Hepatocyte (in vitro differentiated cells): ENCODE data around the gene GNAL.

Experiments
- CTCF ChIP-seq: fragments of 200-600 bp; sonication (generic); IDR thresholded peaks from 2 replicates; pipeline ENCODE4 v1.5.1; 2016; ENCODE audit warnings: antibody characterized with exemption, mild to moderate bottlenecking; ENCODE audit not compliant: poor library complexity
- EZH2phosphoT487 ChIP-seq: fragments of 200-600 bp; sonication (generic); IDR thresholded peaks from one replicate; pipeline ENCODE4 v1.6.1; 2018; ENCODE audit warnings: antibody characterized with exemption, mild to moderate bottlenecking, low read depth, moderate library complexity; ENCODE audit not compliant: unreplicated experiment, severe bottlenecking

GRCh38 chr18:11719621-11720020 lies 30.6 kb downstream of the GNAL start:
- no peak for TF ChIP-seq CTCF
- no peak for TF ChIP-seq EZH2phosphoT487
